ENCODE data around the gene PORCN. TPM values are rescaled to one million over a fixed set of nuclear protein-coding genes. Genes with fewer than 3 reads are reported as not detected.

The PORCN gene
- 10 to 100 TPM in 8 of 9 donors, 1 to 10 TPM in 1; 9.6 to 35.7 (median 17.3) TPM for total RNA-seq
- polyA plus RNA-seq: 10 to 100 TPM; 10.5 to 37.3 TPM
- long read RNA-seq, donor 1, partial matches to known transcripts: 7 of 26 reads
- long read RNA-seq, donor 1, other reads (novel, unspliced or antisense): 17 of 26 reads
- long read RNA-seq, donor 2, transcript PORCN-204 (13 exons, 1,672 nt): major isoform, 8 of 81 reads
- long read RNA-seq, donor 2, transcript PORCN-202 (14 exons, 1,848 nt): minor isoform, 5 of 81 reads
- long read RNA-seq, donor 2, partial matches to known transcripts: 20 of 81 reads
- long read RNA-seq, donor 2, other reads (novel, unspliced or antisense): 48 of 81 reads
- long read RNA-seq, donor 3, partial matches to known transcripts: 14 of 43 reads
- long read RNA-seq, donor 3, other reads (novel, unspliced or antisense): 25 of 43 reads

- Histone ChIP-seq H3K36me3 (peaks cover 0 to 4% (median 0%) of the 10 kb centered on the region in 9 donors), H3K27ac (peak within 1 kb of the TSS in 11 of 12 donors; percentile 50 to 86 (median 79)), H3K9me3 (no peaks in the 10 kb centered on the region), H3K4me1 (peaks cover 0 to 10% (median 3%) of the 10 kb centered on the region in 12 donors), H3K27me3 (no peaks in the 10 kb centered on the region), H3K4me3 (peak within 1 kb of the TSS; percentile 31 to 97 (median 76))
- DNase-seq: peak; percentile 87 to 92 (median 89)
- WGBS, 4 donors: 0 to 39% (median 13%) methylated on average over 21 to 65 of the region's 65 CpGs
- TF ChIP-seq POLR2A (IDR thresholded peaks at IDR 0.05) (peak in 1 of 2 donors; percentile 68), CTCF (IDR thresholded peaks at IDR 0.05) (no peak)
- peak; percentile 85 to 97 (median 95) for ATAC-seq
- intact Hi-C loops (cut with DNase I): loop anchor here in 2 of 10 donors (5.0 to 10.0 kb wide), 2 partner anchors 424 to 426 kb away; no protein-coding TSS in a partner anchor
These were observed at the start of gene PORCN for GRCh38 chrX:48508400-48509244. TSS of gene PORCN (plus strand) at chrX:48508992. CDS start at chrX:48509821, 829 bp downstream.

GRCh38 chrX:48459483-48459882 is 49.3 kb upstream of the PORCN start:
- 72 to 92% (median 86%) methylated on average over 6 of the region's 6 CpGs for WGBS, 4 donors
- intact Hi-C loops (cut with DNase I): no loop called here

GRCh38 chrX:48460031-48460430 is 48.8 kb upstream of the PORCN start:
- no peaks in the 10 kb centered on the region for H3K27me3 ChIP-seq
- intact Hi-C loops (cut with DNase I): no loop called here
- DNase-seq: no peak
- H3K9me3 ChIP-seq: no peaks in the 10 kb centered on the region
- no peaks in the 10 kb centered on the region for H3K36me3 ChIP-seq
- no peak overlapping the region for H3K27ac ChIP-seq
- TF ChIP-seq CTCF (IDR thresholded peaks at IDR 0.05) (no peak), POLR2A (IDR thresholded peaks at IDR 0.05) (no peak)
- no peak overlapping the region for H3K4me3 ChIP-seq
- 78 to 94% (median 81%) methylated on average over 3 of the region's 3 CpGs for WGBS, 4 donors
- no peak for ATAC-seq
- H3K4me1 ChIP-seq: peaks cover 0 to 2% (median 0%) of the 10 kb centered on the region in 12 donors

More at GRCh38 chrX:48459483-48459882, 49.3 kb upstream of the PORCN start:
- H3K27me3 ChIP-seq: no peaks in the 10 kb centered on the region
- ATAC-seq (no peak), DNase-seq (no peak)
- TF ChIP-seq POLR2A (IDR thresholded peaks at IDR 0.05): no peak
- peaks cover 0 to 2% (median 0%) of the 10 kb centered on the region in 12 donors for H3K4me1 ChIP-seq
- no peaks in the 10 kb centered on the region for H3K9me3 ChIP-seq
- no peak overlapping the region for H3K27ac ChIP-seq
- H3K36me3 ChIP-seq: no peaks in the 10 kb centered on the region
- H3K4me3 ChIP-seq: no peak overlapping the region

- no peak overlapping the region for H3K4me3 ChIP-seq
- 84 to 95% (median 92%) methylated on average over 9 to 11 of the region's 11 CpGs for WGBS, 4 donors
These were observed 48.2 kb upstream of the PORCN start for GRCh38 chrX:48460606-48461005.

More at GRCh38 chrX:48460606-48461005, 48.2 kb upstream of the PORCN start:
- H3K4me1 ChIP-seq: peaks cover 0 to 2% (median 0%) of the 10 kb centered on the region in 12 donors
- no peaks in the 10 kb centered on the region for H3K36me3 ChIP-seq
- no peak for ATAC-seq
- H3K9me3 ChIP-seq: no peaks in the 10 kb centered on the region
- intact Hi-C loops (cut with DNase I): no loop called here
- no peaks in the 10 kb centered on the region for H3K27me3 ChIP-seq
- TF ChIP-seq CTCF (IDR thresholded peaks at IDR 0.05): no peak
- TF ChIP-seq POLR2A (IDR thresholded peaks at IDR 0.05): no peak
- DNase-seq: no peak
- no peak overlapping the region for H3K27ac ChIP-seq
